ENCODE measurements around the gene SYNDIG1L.
"Not testable (repeated sequence)": the region's sequence is repeated elsewhere in the genome, so short reads cannot be mapped to it uniquely, and the experiment has no call there.

SYNDIG1L gene

DNA sequence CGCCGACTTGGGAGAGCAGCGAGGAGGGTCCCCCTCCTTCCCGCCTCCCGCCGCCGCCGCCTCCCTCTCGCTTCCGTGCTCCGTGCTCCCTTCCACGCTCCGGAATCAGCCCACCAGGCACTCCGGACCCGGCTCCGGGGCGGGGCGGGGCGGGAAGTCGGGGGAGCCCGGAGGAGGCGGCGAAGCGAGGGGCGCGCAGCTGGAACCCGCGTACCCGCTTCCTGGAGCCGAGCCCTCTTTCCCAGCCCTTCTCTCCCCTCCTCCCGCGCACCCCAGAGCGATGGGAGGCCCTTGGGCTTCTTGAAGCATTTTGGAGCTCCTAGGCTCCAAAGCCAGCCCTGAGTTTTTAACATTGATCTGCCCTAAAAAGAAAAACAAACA, at the start of gene SYNDIG1L:
TSS of gene SYNDIG1L (minus strand) at position 9 of the 381 bp plus-strand sequence. CDS start 16,466 bp downstream, outside the sequence.
- no peak for DNase-seq

DNA sequence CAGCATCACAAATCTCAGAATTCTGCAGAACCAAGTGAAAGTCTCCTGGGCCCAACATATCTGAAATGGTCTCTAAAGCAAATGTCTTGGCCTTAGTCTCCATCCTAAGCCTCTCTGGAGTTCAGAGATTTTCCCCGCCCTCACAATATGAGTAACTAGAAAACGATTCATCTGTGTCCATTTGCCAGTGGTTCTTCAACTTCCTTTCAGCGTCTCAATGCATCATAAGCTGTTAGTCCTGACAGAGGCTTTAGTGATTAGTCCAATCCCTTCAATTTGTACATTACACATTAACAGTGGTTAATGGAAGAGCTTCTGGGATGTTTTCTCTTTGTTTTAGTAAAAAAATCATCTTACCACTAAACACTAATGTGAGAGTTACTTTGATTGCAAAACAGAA, 49.7 kb upstream of the SYNDIG1L start:
- DNase-seq, result no peak

DNA sequence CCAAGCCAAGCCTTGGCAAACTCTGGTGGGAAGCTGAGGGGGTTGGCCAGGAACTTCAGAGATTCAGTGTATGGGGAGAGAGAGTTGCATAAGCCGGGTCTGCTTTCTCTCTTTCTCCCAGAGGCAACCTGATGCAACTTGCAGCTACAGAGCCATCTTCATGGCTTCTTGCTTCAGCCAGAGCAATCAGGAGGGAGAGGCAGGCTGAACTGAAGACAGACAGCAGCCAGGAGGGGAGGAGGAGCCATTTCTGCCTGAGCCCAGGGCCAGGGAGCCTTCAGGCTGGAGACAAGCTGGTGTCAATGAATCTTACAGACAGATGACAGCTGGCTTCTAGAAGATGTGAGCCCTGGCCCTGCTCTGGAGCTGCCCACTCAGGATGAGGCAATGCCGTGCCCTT, 48.4 kb upstream of the SYNDIG1L start:
- DNase-seq, result no peak

DNA sequence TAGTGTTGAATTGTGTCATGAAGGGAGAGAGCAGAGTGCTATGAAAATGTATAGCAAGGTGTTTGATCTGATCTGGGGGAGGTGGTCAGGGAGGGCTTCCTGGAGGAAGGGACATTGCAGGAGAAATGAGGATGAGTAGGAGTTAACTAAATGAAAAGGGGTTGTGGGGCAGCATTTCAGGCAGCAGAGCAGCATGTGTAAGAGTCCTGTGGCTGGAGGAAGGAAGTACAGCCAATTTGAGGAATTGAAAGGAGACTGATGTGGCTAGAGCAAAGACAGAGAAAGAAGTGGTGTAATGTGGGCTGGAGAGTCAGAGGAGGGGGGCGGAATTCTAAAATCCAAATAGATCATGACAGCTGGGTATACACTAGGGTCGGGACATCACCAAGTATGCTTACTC, 46.6 kb upstream of the SYNDIG1L start:
- no peak for DNase-seq

DNA sequence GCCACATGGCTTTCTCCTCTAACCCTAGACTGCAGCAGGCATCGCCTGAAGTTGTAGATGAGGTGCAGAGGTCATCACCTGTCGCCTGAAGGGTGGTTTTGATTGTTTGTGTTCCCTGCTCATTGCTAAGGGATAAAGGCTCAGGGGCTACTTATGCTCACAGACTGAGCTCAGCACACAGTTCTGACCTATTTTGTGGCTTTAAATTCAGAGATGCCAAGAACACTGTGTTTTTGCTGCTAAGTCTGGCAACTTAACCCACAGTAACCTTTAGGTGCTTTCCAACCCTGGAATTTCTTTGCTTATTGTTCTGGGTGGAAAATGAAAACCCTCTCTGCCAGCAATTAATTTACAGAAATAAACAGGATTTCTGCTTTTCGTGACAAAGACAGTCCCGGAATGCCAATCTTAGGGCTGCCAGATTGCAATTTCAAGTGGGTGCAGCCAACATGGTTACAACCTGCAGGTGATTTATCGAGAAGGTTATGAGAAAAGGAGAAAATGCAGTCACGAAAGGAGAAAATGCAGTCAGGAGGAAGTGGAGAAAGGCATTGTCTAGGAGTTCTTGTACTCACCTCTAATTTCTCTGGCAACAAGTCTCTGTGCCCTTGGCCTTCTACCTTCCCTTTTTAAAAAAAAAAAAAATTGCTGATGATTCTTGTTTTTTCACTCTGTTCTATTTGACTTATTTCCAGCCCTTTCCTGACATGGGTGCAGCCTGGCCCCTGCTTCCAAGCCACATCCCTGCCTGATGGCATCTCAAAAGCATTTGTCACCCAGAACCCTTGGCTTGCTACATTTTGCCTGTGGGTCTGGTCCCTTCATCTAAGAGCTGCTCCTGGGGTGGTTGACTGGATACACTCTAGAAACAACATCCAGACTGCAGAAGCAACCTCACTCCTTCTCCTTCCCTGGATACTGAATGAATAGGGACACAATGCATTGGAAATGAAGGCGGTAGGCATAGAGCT, 43.8 kb upstream of the SYNDIG1L start:
- DNase-seq, result no peak

DNA sequence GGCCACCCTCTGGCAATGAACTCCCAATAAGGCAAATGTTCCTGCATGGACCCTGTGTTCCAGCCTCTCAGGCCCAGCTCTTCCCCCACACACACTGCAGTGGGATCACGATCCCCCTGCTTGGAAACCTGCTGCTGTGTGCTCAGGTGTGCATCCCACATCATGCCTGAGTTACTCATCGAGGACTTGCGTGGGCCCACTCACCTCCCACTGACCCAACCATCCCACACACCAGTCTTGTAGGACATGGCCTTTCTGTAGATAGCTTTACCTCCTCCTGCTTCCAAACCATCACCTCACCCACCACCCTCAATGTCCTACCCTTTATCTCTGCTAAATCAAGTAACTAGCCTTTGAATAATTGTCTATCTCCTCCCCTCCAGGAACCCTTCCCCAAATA, 42.5 kb upstream of the SYNDIG1L start:
- no peak for DNase-seq

DNA sequence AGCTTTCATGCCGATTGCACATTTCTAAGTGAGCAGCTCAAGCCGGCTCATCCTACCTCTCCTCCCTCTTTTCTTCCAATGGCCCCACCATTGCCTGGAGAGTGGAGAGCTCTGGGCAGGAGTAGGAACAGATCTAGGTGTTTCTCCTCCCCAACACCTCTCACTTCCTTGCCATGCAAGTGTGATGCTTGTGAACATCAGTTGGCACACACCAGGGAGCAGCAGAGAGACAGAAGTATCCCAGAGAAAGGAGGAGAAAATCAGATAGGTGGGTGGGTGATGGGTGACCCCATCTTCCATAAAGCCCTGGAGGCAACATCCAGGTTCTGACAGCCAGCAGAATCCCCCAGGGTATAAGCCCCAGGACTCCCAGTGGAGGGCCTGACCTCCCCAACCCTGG, 39.3 kb upstream of the SYNDIG1L start:
- DNase-seq, result no peak

DNA sequence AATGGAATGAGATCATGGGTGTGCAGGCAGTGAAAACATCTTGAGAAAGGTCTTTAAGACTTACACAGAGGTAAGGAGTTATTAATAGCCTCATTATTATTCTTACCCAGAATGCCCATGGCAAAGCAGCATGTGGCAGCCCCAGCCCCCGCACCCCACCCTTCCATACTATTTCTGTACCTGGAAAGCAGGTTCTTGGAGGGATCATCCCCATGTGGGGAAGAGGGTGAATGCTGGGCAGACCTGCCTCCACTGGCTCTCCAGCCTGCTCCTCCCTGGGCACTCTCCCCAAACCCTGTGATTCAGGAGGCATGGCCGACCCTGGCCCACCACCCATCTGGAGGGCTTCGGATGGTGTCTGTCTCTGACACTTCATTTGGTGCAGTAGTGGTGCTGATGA, 38.8 kb upstream of the SYNDIG1L start:
- no peak for DNase-seq

DNA sequence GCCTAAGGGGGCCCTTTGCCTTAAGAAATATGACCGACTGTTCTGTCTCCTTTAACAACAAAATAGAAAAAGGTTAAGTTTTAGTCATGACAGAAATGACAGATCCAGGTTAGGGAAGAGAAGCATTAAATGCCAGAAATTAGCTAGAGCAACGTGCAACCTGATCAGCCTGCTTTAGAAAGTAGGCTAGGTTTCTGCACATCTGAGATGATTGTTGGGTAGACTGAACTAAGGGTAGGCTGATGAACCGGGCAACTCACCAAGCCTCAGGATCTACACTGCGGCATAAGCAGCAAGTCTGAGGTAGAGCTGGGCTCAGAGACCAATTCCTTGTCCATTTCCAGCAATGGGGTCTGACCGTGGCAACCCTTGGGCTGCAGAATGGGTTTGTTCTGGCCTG, 37.7 kb upstream of the SYNDIG1L start:
- DNase-seq, result no peak

DNA sequence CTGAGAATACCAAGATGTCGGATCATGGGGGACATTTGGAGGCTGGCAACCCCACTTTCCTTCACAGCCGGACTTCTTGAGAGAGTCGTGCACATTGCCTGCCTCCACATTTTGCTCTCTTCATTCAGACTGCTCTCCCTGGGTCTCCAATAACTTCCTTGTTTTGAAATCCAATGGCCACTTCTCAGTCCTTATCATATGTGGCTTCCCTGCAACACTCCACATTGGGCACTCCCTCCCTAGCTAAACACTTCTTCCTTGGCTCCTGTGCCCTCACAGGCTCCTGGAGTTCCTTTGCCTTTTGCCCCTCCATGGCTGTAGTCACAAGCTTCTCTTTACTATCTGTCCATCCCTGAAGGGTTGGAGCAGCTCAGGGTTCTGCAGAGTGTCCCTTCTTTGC, 37.0 kb upstream of the SYNDIG1L start:
- no peak for DNase-seq

DNA sequence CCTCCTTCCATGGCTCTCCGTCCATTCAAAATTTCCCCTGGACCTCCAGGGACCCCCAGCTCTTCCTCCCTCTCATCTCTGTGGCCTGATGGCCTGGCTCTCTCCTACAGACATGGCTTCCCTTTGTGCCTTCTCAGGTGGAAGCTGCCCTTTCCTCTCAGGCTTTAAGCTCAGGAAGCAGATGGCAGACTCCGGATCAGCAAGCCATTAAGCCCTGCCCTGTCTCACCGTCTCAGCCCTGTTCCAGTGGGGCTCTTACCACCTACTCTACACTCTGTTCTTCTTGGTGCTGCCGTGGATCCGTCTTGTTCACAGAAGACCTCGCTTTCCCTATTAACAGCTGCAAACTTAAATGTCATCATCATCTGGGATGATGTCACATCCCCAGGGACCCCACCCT, 34.0 kb upstream of the SYNDIG1L start:
- no peak for DNase-seq

DNA sequence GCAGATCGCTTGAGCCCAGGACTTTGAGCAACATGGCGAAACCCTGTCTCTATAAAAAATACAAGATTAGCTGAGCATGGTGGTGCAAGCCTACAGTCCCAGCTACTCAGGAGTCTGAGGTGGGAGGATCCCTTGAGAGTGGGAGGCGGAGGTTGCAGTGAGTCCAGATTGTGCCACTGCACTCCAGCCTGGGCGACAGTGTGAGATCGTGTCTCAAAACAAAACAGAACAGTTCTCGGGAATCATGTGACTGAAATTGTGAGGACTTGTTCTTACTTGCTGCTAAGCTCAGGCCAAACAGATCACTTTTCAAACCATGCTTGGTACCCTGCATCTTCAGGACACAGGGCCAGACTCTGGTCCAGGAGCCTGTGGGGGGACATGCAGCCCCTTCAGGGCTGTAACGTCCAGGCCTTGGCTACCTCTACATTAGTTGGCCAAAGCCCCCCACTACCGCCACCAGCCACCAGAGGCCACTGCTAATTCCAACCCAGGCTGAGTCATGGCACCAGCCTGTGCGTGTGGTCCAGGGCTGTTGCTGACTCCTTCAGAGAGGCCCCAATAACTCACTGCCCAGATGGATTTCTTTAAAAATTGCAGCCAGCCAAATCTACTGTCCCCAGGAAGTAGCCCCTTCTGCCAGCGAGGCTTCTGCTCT, 33.4 kb upstream of the SYNDIG1L start:
- peak; percentile 6 to 14 for DNase-seq

DNA sequence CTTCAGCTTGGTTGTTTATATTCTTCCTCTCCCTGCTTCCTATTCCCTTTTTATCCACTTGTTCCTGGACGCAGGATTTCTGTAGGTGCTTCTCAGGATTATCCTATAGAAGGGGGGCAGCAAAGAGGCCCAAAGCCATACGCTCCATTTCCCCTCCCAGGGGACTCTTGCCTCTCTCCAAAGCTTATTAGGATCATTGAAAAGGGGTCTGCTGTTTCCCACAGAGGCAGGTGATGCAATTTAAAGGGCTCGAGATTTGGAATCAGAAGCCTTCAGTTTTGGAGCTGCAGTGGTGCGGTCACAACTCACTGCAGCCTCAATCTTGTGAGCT, 31.5 kb upstream of the SYNDIG1L start:
- DNase-seq, result no peak

DNA sequence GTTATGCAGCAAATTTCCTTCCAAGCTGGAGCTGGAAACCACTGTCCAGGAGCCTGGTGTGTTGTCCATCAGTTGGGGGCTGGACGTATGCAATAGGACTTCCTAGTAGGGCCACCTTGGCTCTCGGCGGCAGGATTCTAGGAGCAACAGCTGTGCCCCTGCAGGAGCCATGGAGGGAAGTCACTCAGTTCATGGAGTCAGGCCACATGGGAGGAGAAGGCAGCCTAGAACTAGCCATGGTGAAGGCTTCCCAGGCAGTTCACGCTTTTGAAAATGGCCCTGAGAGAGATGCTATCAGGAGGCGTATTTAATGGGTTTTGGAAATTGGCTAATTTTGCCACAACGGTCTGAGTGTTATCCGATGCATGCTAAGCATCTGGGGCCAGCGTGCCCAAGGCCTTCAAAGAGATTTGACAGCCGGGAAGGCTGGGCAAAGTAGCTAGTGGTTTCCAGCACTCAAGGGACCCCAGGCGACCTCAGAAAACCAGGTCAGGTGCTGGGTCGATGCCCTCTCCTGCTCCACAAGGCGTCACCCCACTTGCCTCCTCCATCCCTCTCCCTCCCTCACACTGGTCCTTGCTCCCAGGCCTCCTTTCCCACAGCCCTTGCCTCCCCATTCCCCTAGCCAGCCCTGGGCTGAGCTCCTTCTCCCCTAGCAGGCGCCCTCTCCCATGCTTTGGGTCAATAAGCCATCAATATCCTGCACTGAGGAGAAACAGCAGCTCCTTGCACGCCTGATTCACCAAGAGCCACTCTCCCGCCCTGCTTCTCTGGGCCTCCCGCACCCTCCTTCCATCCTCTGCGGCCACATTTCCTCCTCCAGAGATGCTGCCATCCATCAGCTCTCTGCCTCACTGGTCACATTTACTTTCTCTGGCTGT, 30.9 kb upstream of the SYNDIG1L start:
- DNase-seq, result no peak

DNA sequence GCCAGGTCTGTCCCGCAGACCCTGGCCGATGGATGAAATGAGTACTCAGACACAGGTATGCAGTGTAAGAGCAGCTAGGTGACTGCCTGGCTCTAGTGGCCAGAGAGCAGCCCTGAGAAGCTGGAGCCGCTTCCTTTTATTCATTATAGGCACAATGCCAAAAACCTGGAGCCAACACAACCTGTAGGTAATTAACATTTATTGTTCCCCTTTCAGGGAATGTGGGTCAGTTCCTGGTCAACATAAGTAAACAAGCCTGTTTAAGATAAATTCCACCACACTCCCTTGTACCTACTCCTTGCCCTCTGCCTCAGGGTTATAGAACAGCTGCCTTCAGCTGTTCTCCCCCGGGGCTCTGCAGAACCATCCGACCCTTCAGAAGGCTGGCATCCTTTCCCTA, 28.4 kb upstream of the SYNDIG1L start:
- DNase-seq, result not testable (repeated sequence)

DNA sequence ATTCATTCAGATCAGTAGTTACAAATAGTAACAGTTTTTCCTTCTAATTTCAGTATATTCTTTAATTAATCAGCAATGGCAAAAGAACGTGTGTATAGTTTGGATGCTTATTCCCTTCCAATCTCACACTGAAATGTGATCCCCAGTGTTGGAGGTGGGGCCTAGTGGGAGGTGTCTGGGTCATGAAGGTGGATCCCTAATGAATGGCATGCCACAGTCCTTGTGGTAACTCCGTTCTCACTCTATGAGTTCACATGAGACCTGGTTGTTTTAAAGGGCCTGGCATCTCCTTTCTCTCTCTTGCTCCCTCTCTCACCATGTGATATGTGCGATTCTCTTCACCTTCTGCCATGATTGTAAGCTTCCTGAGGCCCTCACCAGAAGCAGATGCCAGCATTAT, 18.9 kb upstream of the SYNDIG1L start:
- no peak for DNase-seq

DNA sequence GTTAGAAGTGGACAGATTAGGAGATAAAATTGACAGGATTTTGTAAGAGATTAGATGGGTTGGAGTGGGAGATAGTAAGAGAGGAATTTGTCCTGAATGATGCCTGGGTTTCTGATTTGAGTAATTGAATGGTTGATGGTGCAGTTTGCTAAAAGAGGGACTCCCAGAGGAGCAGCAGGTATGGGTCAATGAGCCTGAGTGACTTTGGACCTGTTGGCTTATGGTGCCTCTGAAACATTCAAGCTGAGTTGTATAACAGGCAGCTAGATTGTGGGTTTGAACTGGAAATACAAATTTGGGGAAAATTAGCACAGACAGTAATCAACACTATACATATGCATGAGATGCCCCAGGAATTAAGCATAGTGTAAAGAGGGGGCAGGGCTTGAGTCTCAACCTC, 16.7 kb upstream of the SYNDIG1L start:
- no peak for DNase-seq

DNA sequence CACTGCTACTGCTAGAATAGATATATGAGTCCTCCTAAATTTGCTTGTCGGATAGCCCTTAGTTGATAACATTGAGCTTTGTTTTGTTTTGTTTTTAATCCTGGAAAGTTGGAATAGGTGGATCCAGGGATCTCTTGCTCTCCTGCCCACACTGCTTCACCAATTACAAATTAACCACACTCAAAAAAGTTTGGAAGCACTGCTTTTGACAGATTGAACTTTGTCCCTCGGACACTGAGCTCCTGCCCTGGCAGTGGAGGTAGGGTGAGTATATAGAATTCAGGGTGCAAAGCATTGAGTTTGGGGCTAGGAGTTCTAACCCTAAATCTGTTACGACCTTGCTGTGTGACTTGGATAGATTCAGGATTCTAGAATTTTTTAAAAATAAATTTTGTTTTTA, 15.1 kb upstream of the SYNDIG1L start:
- no peak for DNase-seq

DNA sequence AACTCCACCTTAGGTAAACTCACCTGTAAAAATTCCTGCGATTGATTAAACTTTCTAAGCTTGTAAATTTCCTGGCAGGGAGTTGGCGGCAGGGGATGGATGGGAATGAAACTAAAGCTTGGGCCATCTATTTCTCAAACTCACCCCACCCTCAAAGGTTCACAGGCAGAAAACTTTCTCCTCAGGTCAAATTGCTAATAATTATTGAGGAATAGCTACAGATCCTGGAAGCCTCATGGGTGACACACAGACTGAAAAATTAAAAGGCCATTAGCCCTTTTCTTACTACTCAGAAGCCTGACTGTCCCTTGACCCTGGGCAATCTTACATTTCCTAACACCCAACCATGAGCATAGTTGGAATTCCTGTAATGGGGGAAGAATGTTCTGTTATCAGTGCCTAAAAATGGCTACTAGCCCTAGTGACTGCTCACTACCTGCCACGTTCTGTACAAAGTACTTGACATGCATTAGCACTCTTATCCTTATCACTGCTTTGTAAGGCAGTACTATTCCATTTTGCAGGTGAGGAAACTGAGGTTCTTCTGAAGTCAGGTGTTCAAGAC, 12.4 kb upstream of the SYNDIG1L start:
- no peak for DNase-seq

DNA sequence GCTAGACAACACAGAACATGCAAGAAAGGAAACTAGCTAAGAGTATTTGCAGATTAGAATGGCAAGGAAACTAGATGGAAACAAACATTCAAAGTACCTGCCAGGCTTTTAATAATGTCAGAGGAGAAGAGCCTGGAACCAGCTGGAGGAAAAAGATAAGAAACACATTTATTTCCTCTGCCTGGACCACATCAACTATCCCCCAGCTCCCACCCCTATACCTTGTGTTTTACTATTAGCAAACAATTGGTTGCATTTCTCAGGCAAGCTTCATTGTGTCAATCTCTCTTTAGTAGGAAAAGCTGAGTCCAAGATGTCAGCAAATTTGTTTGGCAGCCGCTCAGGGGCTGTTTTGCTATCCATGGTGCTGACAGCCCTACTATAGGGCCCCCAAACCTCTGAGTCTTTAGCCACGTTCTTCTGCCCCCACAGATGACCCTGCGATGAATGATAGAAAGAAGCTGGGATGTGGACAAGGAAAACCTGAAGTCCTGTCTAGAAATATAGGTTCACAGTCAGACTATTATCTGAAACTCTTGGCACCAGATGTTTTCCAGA, 11.6 kb upstream of the SYNDIG1L start:
- no peak for DNase-seq

DNA sequence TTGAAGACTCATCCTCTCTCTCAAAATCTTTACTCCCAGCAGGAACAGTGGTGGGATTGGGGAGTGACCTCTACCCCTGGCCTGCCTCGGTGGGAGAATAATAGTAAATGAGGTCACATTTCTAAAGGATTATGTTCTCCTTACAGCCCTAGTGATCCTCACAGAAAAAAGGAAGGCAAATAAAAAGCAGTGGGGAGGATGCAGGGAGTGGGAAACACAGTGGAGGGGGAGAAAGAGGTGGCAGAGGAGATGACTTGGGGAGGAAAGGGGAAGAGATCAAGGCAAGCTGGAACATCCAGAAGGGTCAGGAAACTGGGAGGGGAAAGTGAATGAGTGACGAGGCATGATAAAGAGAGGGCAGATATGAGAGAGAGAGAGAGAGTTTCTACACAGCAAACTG, 8.3 kb upstream of the SYNDIG1L start:
- no peak for DNase-seq

DNA sequence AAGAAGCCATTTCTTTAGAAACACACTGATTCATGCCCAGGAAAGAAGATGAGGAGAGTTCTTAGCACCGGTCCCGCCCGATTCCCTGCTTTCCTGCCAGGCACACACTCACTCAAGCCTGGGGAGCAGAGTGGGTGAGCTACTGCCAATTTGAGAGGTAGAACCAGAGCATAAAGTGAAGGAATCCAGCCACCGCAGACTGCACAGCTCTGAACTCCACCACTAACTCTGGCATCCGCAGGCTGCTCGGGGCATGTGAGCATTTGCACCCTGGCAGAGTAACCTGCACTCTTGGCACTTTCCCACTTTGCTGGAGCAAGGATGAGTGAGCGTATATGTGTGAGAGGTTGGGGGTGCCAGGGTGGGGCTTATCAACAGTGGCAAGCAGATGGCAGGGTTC, 4.0 kb upstream of the SYNDIG1L start:
- DNase-seq, result no peak

DNA sequence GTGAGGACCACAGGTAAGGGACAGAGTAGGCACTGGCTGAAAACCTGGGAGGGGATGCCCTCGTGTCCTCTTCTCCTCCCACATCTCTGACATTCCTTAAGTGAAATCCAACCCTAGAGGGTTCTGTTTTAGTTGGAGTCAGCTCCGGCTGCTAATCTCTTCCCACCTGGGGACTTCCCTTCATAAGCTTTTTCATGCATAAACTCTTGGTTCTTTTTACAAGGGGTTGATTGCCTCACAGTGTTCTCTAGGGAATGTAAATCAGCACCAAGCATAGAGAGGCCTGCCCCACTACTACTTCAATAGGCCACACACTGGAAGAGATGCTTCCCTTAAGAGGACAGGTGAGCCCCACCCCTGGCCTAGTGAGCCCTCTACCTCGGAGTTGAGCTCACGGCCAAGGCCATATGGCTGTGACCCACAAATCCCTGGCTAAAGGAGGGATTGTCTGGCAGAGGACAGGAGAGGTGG, 3.2 kb upstream of the SYNDIG1L start:
- DNase-seq, result no peak
